GM21367 (cell line): ENCODE data around the gene GSTA4.
"Not testable (repeated sequence)": the region's sequence is repeated elsewhere in the genome, so short reads cannot be mapped to it uniquely, and the experiment has no call there.

Experiments used
- ATAC-seq: cut with Tn5 transposase; IDR thresholded peaks from one replicate; pipeline ENCODE4 v1.9.1; 2021; ENCODE audit not compliant: unreplicated experiment

Gene GSTA4

GRCh38 chr6:53014744-53015143 is 19.7 kb upstream of the GSTA4 start:
- no peak for ATAC-seq

DNA sequence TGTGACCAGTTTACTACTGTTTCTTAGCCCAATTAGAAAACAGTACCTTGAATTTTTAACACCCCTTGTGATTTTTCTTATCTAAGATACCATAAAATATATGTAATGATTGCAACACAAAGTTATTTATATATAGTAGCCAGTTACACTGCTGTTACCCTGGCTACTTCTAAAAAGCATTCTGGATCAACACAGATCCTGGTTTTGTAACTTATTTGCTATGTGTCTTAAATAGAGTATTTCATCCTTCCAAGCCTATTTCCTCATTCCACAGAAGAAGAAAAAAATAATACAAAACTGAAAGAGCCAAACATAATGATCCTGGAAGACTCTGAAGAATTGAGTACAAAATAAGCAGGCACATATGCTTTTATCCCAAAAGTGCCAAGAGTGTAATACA is 19.0 kb upstream of the GSTA4 start:
- no peak for ATAC-seq

- ATAC-seq = no peak
These were observed 16.9 kb upstream of the GSTA4 start for GRCh38 chr6:53011979-53012378.

GRCh38 chr6:53010504-53010903 is 15.4 kb upstream of the GSTA4 start:
- ATAC-seq = no peak

DNA sequence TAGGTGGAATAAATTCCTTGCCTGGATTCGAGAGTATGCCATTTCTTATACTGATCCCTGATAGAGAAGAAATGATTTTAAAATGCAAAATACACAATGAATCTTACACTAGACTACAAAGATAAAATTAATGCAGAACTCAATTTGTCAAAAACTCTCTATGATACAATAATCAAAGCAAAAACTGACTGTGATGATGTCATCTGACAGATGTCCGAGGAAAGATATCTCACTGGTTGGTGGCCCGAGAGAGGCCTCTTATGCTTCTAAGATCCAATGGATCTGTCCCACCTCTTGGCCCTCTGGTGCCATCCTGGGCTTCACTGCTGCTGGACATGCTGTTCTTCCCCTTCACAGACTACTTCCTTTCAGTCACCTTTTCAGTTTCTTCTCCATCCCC is 14.4 kb upstream of the GSTA4 start:
- ATAC-seq = no peak

GRCh38 chr6:53009056-53009455 is 14.0 kb upstream of the GSTA4 start:
- ATAC-seq = no peak

GRCh38 chr6:53008192-53008687 is 13.2 kb upstream of the GSTA4 start:
- not testable (repeated sequence) for ATAC-seq

- no peak for ATAC-seq
These were observed 10.7 kb upstream of the GSTA4 start for GRCh38 chr6:53005663-53006250.

DNA sequence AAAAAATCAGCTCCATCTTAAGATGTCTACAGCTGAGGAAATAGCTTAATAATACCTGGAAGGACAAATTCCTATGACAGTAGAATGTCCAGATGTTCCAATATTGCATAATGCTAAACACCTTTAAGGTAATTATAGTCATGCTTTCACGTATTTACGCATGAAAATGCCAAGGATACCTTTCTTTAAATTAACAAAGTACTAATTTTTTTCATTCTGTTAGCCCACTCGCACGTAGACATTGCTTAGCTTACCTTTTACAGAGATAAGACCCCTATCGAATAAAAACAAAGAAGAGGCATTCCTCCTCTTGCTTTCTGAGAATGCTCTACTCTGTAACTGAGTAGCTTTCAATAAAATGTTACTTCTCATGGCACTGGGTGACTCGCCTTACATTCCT is 4.4 kb upstream of the GSTA4 start:
- ATAC-seq = no peak

DNA sequence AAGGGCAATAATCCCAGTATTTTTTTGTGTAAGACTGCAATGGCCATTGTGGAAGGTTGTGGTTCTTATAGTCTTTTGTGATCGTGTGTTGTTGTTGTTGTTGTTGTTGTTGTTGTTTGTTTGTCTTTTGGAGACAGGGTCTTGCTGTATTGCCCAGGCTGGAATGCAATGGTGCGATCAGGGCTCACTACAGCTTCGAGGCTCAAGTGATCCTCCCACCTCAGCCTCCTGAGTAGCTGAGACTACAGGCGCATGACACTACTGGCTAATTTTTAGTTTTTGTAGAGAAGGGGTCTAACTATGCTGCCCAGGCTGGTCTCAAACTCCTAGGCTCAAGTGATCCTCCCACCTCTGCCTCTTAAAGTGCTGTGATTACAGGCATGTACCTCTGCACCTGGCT is 3.5 kb upstream of the GSTA4 start:
- no peak for ATAC-seq

DNA sequence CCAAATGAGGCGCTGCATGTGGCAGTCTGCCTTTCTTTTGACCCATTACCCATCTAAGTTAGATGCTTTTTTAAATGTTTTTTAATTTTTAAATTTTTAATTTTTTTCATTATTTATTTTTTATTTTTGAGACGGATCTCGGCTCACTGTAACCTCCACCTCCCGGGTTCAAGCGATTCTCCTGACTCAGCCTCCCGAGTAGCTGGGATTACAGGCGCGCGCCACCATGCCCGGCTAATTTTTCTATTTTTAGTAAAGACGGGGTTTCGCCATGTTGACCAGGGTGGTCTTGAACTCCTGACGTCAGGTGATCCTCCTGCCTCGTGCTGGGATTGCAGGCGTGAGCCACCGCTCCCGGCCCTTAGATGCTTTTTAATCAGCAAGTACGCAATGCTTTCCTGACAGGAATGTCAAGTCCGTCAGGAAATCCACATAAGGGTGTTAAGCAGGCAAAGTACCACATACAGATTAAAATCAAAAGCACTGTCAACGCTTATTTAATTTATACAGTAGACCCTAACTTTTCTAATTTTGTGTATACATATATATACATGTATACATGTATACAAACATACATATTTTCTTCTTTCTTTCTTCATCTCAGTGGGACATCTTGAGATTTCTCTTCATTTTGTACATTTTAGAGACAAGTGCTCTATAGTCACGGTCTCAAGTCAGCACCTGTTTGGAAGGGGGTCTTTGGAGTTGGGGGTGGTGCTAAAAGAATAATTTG is 995 bp upstream of the GSTA4 start:
- no peak for ATAC-seq

DNA sequence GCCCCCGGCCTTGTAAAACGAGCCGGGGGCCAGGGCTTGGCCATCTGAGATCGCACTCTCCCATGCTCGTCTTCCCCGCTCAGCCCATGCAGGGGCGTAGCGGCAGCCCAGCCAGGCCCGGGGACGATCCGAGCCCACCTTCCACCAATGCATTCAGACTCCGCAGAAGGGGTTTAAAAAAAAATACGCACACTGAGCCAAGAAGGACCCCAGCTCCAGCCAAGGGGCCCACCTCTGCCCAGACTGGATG is 320 bp downstream of the GSTA4 start:
- ATAC-seq = peak; percentile 24

GRCh38 chr6:52994031-52994838 is 849 bp downstream of the GSTA4 start:
- ATAC-seq = no peak

DNA sequence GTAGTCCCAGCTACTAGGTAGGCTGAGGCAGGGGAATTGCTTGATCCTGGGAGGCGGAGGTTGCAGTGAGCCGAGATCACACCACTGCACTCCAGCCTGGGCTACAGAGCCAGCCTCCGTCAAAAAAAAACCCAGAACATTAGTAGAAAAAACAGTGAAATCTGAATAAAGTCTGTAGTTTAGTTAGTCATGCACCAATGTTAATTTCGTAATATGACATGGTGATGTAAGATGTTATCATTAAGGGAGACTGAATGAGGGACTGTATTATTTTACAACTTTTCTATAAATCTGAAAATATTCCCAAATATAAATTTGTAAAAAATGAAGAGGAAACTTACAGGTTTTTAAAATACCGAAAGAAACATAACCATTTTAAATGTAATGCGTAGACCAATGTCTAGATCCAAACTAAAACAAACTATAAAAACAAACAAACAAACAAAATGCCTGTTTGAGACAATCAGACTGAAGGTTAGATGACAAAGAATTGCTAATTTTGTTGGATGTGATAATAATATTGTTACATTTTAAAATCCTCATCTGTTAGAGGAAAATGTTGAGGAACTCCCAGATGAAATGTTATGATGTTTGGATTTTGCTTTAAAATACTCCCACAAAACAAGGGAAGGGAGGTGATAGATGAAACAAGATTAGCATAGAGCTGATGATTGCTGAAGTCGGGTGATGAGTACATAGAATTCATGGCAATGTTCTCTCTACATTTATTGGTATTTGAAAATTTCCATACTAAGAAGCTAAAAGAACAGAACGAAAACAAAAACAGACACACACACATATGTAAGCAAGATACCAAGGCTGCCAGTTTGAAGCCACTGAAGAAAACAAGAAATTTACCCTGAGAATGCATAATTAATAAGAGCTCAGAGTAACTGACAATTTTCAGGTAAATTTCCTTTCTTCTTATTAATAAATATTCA is 1.8 kb downstream of the GSTA4 start:
- no peak for ATAC-seq

DNA sequence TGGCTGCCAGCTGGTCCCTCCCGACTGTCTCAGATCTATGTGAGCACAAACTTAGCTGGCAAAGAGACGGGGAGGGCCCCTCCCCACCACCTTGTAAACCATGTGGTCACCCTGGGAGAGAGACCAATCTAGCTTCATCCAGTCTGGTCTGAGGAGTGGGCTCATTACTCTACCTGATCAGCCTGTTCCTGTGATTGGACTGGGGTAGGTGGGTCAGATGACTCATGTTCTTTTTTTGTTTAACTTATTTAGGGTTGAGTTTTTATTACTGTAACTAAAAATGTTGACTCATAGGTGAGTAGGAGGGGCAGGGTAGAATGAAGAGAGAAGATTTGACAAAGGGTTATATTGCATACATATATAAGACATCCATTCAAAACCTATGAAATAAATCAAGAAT is 4.7 kb downstream of the GSTA4 start:
- no peak for ATAC-seq

DNA sequence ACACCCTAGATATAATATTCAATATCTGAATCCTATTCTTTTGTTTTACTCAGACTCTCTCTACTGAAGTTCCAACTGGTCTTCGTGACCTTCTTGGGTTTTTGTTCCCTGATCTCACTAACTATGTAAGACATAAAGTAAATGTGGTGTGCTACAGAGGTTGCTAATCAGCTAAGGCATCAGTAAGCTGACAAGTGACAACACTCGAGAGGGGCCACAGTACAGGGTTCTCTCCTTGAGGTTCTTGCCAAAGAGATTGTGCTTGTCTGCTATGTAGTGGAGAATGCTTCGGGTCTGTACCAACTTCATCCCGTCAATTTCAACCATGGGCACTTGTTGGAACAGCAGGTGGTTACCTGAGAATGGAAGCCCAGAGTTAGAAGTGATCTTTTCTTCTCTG is 9.9 kb downstream of the GSTA4 start:
- no peak for ATAC-seq

GRCh38 chr6:52984247-52984646 is 10.8 kb downstream of the GSTA4 start:
- peak; percentile 85 for ATAC-seq

DNA sequence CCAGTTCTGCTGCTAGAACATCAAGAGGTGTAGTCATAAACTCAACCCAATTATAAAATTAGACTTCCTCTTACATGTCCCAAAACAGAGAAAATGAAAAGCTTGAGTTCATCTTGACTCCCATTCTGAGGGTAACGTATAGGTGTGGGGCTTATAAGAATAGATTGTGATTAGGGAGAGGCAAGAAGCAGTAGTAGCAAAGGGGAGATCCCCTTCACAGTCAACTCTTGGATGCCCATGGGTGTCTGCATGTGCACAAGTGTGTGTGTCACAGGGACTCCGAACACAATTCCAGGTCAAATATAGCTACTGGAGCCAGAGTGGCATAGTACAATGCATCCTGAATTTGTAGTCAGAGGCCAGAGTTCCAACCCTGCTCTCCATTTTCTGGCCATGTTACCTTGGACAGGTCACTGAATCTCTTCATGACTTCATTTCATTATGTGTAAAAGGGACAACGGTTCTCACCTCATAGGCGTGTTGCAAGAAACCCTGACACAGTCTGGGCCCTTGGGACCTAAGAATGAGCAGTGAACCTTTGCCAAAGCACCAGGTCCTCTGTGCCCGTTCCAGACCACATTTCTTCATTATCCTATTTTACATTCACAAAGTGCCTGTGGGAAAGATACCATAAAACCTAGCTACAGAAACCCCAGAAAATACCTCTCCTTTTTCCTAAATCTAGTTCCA is 11.8 kb downstream of the GSTA4 start:
- ATAC-seq = no peak

GRCh38 chr6:52982680-52983079 is 12.4 kb downstream of the GSTA4 start:
- no peak for ATAC-seq

DNA sequence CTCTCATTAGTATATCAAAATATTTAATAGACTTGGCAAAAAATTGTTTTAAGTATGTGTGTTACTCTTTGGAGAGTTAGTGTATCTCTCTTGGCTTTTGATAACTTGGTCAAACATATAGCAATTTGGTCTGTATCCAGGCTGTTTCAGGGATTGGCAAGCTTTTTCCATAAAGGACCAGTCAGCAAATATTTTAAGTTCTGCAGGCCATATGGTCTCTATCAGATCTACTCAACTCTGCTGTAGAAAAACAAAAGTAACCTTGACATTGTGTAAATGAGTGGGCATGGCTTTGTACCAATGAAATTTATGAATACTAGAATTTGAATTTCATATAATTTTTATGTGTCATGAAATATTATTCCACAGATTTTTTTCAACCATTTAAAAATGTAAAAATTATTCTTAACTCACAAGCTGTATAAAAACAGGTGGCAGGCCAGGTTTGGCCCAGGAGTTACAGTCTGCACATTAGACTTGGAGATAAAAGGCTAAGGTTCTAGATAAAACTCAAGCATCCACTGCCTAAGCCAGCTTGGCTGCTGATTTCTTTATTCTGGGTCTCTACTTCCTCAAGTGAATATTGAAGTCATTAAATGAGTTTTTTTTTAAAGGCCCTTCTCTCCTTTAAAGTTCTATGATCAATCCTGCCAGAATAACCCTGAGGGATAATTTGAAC is 13.7 kb downstream of the GSTA4 start:
- no peak for ATAC-seq
